ENCODE data around the gene MRPL12.
"Not testable (repeated sequence)": the region's sequence is repeated elsewhere in the genome, so short reads cannot be mapped to it uniquely, and the experiment has no call there.

The MRPL12 gene

GRCh38 chr17:81717766-81718089, 14.6 kb downstream of the MRPL12 start:
- no peak for DNase-seq

- no peak for DNase-seq
Measured at GRCh38 chr17:81719410-81720266, 16.5 kb downstream of the MRPL12 start.

- no peak for DNase-seq
Measured at GRCh38 chr17:81720267-81721071, 17.3 kb downstream of the MRPL12 start.

GRCh38 chr17:81722184-81723120, 19.3 kb downstream of the MRPL12 start:
- no peak for DNase-seq

- no peak for DNase-seq
Measured at GRCh38 chr17:81723651-81724209, 20.6 kb downstream of the MRPL12 start.

- DNase-seq = no peak
Measured at GRCh38 chr17:81725439-81725838, 22.3 kb downstream of the MRPL12 start.

- no peak for DNase-seq
Measured at GRCh38 chr17:81726004-81726403, 22.8 kb downstream of the MRPL12 start.

GRCh38 chr17:81727324-81728031, 24.3 kb downstream of the MRPL12 start:
- DNase-seq = no peak

- peak; percentile 67 for DNase-seq
Measured at GRCh38 chr17:81733507-81734404, 30.6 kb downstream of the MRPL12 start.

- DNase-seq = no peak
Measured at GRCh38 chr17:81734405-81735263, 31.5 kb downstream of the MRPL12 start.

GRCh38 chr17:81735264-81736102, 32.3 kb downstream of the MRPL12 start:
- no peak for DNase-seq

GRCh38 chr17:81737947-81738800, 35.0 kb downstream of the MRPL12 start:
- no peak for DNase-seq

- no peak for DNase-seq
Measured at GRCh38 chr17:81738801-81739393, 35.7 kb downstream of the MRPL12 start.

- not testable (repeated sequence) for DNase-seq
Measured at GRCh38 chr17:81739593-81739992, 36.4 kb downstream of the MRPL12 start.

- DNase-seq = no peak
Measured at GRCh38 chr17:81740395-81740961, 37.3 kb downstream of the MRPL12 start.

- DNase-seq = no peak
Measured at GRCh38 chr17:81741049-81741593, 38.0 kb downstream of the MRPL12 start.
